ENCODE results near the gene SPATA31C1. TPM values are rescaled to one million over a fixed set of nuclear protein-coding genes. Genes with fewer than 3 reads are reported as not detected.

SPATA31C1 gene
- total RNA-seq, 1 experiment from 2014 or later, result not detected

DNA sequence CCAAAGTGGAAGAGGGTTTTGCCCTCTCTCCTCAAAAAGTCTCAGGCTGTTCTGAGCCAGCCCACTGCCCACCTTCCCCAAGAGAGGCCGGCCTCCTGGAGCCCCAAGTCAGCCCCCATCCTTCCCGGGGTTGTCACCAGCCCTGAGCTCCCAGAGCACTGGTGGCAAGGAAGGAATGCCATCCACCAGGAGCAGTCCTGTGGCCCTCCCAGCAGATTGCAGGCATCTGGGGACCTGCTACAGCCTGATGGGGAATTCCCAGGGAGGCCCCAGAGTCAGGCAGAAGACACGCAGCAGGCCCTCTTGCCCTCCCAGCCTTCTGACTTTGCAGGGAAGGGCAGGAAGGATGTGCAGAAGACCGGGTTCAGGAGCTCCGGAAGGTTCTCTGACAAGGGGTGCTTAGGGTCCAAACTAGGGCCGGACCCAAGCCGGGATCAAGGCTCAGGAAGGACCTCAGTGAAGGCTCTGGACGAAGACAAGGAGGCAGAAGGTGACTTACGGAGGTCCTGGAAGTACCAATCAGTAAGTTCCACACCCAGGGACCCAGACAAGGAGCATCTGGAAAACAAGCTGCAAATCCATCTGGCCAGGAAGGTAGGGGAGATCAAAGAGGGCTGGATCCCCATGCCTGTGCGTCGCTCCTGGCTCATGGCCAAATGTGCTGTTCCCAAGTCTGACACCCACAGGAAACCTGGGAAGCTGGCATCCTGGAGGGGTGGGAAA lies 31.4 kb upstream of the SPATA31C1 start:
- no peaks in the 10 kb centered on the region for H3K9me2 ChIP-seq (ENCODE audit: insufficient read depth)
- RAD21 ChIA-PET (ENCODE audit: low non-redundant PET in 1 of 2, low total read pairs in 2 of 2, uncharacterized antibody in 2 of 2, unreplicated experiment in 2 of 2), result no interaction called here
- H3K9ac ChIP-seq (ENCODE audit: low read length), result no peak overlapping the region
- POLR2A ChIA-PET, result no interaction called here
- ATAC-seq (no peak), DNase-seq (ENCODE audit: low read depth, low spot score) (no peak)
- intact Hi-C loops (cut with micrococcal nuclease), result no loop called here
- no peak overlapping the region for H3K4me2 ChIP-seq (ENCODE audit: low read length)
- H3K27ac ChIP-seq (ENCODE audit: low read depth, low read length), result no peak overlapping the region
- H3K4me1 ChIP-seq (ENCODE audit: control insufficient read depth in 1 of 2, insufficient read depth in 2 of 2, low read length in 2 of 2), result no peaks in the 10 kb centered on the region
- no peaks in the 10 kb centered on the region for H3K36me3 ChIP-seq (ENCODE audit: control insufficient read depth in 1 of 2, insufficient read depth in 2 of 2, low read length in 2 of 2)
- no peaks in the 10 kb centered on the region for H3K9me3 ChIP-seq (ENCODE audit: control insufficient read depth in 1 of 2, insufficient read depth in 1 of 2, low read depth in 1 of 2, low read length in 2 of 2)
- no TSS peak for BruUV-seq (replicated peaks)
- H3K4me3 ChIP-seq (replicated peaks in 1 of 2; ENCODE audit: low read depth in 1 of 2, low read length in 2 of 2), result no peak overlapping the region
- H3K79me2 ChIP-seq (ENCODE audit: insufficient read depth, low read length), result no peaks in the 10 kb centered on the region
- TF ChIP-seq, protein P1, sequence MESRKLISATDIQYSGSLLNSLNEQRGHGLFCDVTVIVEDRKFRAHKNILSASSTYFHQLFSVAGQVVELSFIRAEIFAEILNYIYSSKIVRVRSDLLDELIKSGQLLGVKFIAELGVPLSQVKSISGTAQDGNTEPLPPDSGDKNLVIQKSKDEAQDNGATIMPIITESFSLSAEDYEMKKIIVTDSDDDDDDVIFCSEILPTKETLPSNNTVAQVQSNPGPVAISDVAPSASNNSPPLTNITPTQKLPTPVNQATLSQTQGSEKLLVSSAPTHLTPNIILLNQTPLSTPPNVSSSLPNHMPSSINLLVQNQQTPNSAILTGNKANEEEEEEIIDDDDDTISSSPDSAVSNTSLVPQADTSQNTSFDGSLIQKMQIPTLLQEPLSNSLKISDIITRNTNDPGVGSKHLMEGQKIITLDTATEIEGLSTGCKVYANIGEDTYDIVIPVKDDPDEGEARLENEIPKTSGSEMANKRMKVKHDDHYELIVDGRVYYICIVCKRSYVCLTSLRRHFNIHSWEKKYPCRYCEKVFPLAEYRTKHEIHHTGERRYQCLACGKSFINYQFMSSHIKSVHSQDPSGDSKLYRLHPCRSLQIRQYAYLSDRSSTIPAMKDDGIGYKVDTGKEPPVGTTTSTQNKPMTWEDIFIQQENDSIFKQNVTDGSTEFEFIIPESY (IDR thresholded peaks at IDR 0.05; ENCODE audit: extremely low read depth, insufficient replicate concordance, low read length), result no peak
- TF ChIP-seq JUND (IDR thresholded peaks at IDR 0.05) (no peak), EGR1 (IDR thresholded peaks at IDR 0.05; ENCODE audit: low read depth) (no peak), ELF1 (IDR thresholded peaks at IDR 0.05; ENCODE audit: borderline replicate concordance, low read depth) (no peak)
- H3K27me3 ChIP-seq (ENCODE audit: insufficient read depth, low read length), result no peaks in the 10 kb centered on the region
- no peak overlapping the region for H2AFZ ChIP-seq (ENCODE audit: low read depth, low read length, poor library complexity, severe bottlenecking)
- H4K20me1 ChIP-seq (ENCODE audit: insufficient read depth), result no peaks in the 10 kb centered on the region
- CTCF ChIA-PET, result no interaction called here

DNA sequence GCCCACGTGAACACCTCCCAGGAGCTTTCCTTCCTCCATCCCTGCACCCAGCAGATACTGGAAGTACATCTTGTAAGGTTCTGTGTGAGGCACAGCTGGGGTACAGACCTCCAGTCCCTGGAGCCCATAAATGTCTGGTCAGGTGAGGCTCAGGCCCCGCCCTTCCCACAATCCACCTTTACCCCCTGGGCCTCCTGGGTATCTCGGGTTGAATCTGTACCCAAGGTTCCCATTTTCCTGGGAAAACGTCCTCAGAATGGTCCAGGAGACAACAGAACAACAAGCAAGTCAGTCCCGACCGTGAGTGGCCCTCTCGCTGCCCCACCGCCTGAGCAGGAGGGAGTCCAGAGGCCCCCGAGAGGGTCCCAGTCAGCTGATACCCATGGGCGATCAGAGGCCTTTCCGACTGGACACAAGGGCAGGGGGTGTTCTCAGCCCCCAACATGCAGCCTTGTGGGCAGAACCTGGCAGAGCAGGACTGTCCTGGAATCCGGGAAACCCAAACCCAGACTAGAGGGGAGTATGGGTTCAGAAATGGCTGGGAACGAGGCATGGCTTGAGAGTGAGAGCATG lies 30.7 kb upstream of the SPATA31C1 start:
- no peak for ATAC-seq
- TF ChIP-seq JUND (IDR thresholded peaks at IDR 0.05) (no peak), SRF (IDR thresholded peaks at IDR 0.05; ENCODE audit: low read depth) (no peak), FOSL1 (IDR thresholded peaks at IDR 0.05; ENCODE audit: low read depth) (no peak), CEBPB (IDR thresholded peaks at IDR 0.05; ENCODE audit: low read depth) (no peak), CBX3 (IDR thresholded peaks at IDR 0.05; ENCODE audit: low read depth) (no peak), EZH2phosphoT487 (IDR thresholded peaks at IDR 0.05; ENCODE audit: borderline replicate concordance) (no peak)
- TF ChIP-seq, protein P2, sequence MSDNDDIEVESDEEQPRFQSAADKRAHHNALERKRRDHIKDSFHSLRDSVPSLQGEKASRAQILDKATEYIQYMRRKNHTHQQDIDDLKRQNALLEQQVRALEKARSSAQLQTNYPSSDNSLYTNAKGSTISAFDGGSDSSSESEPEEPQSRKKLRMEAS (IDR thresholded peaks at IDR 0.05), result no peak
- TF ChIP-seq, protein P3, sequence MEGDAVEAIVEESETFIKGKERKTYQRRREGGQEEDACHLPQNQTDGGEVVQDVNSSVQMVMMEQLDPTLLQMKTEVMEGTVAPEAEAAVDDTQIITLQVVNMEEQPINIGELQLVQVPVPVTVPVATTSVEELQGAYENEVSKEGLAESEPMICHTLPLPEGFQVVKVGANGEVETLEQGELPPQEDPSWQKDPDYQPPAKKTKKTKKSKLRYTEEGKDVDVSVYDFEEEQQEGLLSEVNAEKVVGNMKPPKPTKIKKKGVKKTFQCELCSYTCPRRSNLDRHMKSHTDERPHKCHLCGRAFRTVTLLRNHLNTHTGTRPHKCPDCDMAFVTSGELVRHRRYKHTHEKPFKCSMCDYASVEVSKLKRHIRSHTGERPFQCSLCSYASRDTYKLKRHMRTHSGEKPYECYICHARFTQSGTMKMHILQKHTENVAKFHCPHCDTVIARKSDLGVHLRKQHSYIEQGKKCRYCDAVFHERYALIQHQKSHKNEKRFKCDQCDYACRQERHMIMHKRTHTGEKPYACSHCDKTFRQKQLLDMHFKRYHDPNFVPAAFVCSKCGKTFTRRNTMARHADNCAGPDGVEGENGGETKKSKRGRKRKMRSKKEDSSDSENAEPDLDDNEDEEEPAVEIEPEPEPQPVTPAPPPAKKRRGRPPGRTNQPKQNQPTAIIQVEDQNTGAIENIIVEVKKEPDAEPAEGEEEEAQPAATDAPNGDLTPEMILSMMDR (IDR thresholded peaks at IDR 0.05 in 2 of 3, conservative IDR thresholded peaks at IDR 0.05 in 1 of 3; ENCODE audit: borderline replicate concordance in 1 of 3, insufficient read depth in 1 of 3, low read depth in 2 of 3, low read length in 2 of 3), result no peak
- TF ChIP-seq, protein P1 (IDR thresholded peaks at IDR 0.05; ENCODE audit: extremely low read depth, insufficient replicate concordance, low read length), result no peak
- TF ChIP-seq, protein P4, sequence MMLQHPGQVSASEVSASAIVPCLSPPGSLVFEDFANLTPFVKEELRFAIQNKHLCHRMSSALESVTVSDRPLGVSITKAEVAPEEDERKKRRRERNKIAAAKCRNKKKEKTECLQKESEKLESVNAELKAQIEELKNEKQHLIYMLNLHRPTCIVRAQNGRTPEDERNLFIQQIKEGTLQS (IDR thresholded peaks at IDR 0.05), result no peak

More for the DNA sequence above, 30.7 kb upstream of the SPATA31C1 start:
- H3K9me3 ChIP-seq (ENCODE audit: control insufficient read depth in 1 of 2, insufficient read depth in 1 of 2, low read depth in 1 of 2, low read length in 2 of 2), result no peaks in the 10 kb centered on the region
- DNase-seq (ENCODE audit: low read depth, low spot score), result no peak
- no peaks in the 10 kb centered on the region for H3K79me2 ChIP-seq (ENCODE audit: insufficient read depth, low read length)
- H4K20me1 ChIP-seq (ENCODE audit: insufficient read depth), result no peaks in the 10 kb centered on the region
- intact Hi-C loops (cut with micrococcal nuclease), result no loop called here
- H3K27me3 ChIP-seq (ENCODE audit: insufficient read depth, low read length), result no peaks in the 10 kb centered on the region
- ChIA-PET RAD21 (ENCODE audit: low non-redundant PET in 1 of 2, low total read pairs in 2 of 2, uncharacterized antibody in 2 of 2, unreplicated experiment in 2 of 2) (no interaction called here), POLR2A (no interaction called here), CTCF (no interaction called here)
- no peak overlapping the region for H3K9ac ChIP-seq (ENCODE audit: low read length)
- H3K4me1 ChIP-seq (ENCODE audit: control insufficient read depth in 1 of 2, insufficient read depth in 2 of 2, low read length in 2 of 2), result no peaks in the 10 kb centered on the region
- H3K36me3 ChIP-seq (ENCODE audit: control insufficient read depth in 1 of 2, insufficient read depth in 2 of 2, low read length in 2 of 2), result no peaks in the 10 kb centered on the region
- no peak overlapping the region for H3K27ac ChIP-seq (ENCODE audit: low read depth, low read length)
- no peak overlapping the region for H3K4me2 ChIP-seq (ENCODE audit: low read length)
- H2AFZ ChIP-seq (ENCODE audit: low read depth, low read length, poor library complexity, severe bottlenecking), result no peak overlapping the region
- no TSS peak for BruUV-seq (replicated peaks)
- no peaks in the 10 kb centered on the region for H3K9me2 ChIP-seq (ENCODE audit: insufficient read depth)
- H3K4me3 ChIP-seq (replicated peaks in 1 of 2; ENCODE audit: low read depth in 1 of 2, low read length in 2 of 2), result no peak overlapping the region

All from HCT116 (cell line).